PC-3 (cell line): ENCODE results near the gene WRNIP1. TPM values are rescaled to one million over a fixed set of nuclear protein-coding genes. Genes with fewer than 3 reads are reported as not detected.

ENCODE experiments used
- ATAC-seq: fragments of 200-7000 bp; cut with Tn5 transposase; 2 replicates; pipeline ENCODE4 v1.9.1; 2020; ENCODE audit warnings: mild to moderate bottlenecking, moderate library complexity
- BruUV-seq: library from RNA; stranded (reverse); fragments of 400-500 nt; replicated peaks from 2 replicates; lab custom pipeline; 2021; lab: Mats Ljungman, UMichigan
- CTCF ChIA-PET: fragments of 300-600 bp; sonication (Branson Sonifier 250); formaldehyde crosslinking; loops from one replicate; lab custom pipeline; 2022; ENCODE audit warnings: antibody characterized with exemption; lab: Charles Lee
- POLR2A ChIA-PET: fragments of 300-600 bp; sonication (Branson Sonifier 250); formaldehyde crosslinking; loops from one replicate; lab custom pipeline; 2022; ENCODE audit warnings: antibody characterized with exemption; ENCODE audit not compliant: unreplicated experiment; lab: Charles Lee
- DNase-seq: peaks from one replicate; pipeline ENCODE4 v3.0.0-alpha.2; 2015
- H2AFZ ChIP-seq: fragments of 300-600 bp; sonication (generic); 2 replicates; pipeline ENCODE4 v1.6.0; 2016; ENCODE audit warnings: antibody characterized with exemption, low read length
- H3F3A ChIP-seq: fragments of 300-600 bp; sonication (generic); one replicate; pipeline ENCODE4 v1.6.0; 2017; ENCODE audit warnings: antibody characterized with exemption, low read length, control low read depth, mild to moderate bottlenecking; ENCODE audit not compliant: unreplicated experiment
- H3K27ac ChIP-seq: fragments of 300-600 bp; sonication (generic); 2 replicates; pipeline ENCODE4 v1.5.1; 2016; ENCODE audit warnings: mild to moderate bottlenecking, low read length
- H3K27me3 ChIP-seq: fragments of 300-600 bp; sonication (generic); 2 replicates; pipeline ENCODE4 v1.6.1; 2016; ENCODE audit warnings: low read length, mixed read lengths
- H3K36me3 ChIP-seq: fragments of 300-600 bp; sonication (generic); 2 replicates; pipeline ENCODE4 v1.6.1; 2016; ENCODE audit warnings: low read depth, mixed run types, low read length, mixed read lengths
- H3K4me1 ChIP-seq: fragments of 300-600 bp; sonication (generic); 2 replicates; pipeline ENCODE4 v1.5.1; 2016; ENCODE audit warnings: low read length; ENCODE audit not compliant: insufficient read depth
- H3K4me2 ChIP-seq: fragments of 300-600 bp; sonication (generic); 2 replicates; pipeline ENCODE4 v1.6.0; 2016; ENCODE audit warnings: low read length
- H3K4me3 ChIP-seq: fragments of 300-600 bp; sonication (generic); 2 replicates; pipeline ENCODE4 v1.5.1; 2016; ENCODE audit warnings: mild to moderate bottlenecking, low read length, mixed read lengths
- H3K79me2 ChIP-seq: fragments of 300-600 bp; sonication (generic); 2 replicates; pipeline ENCODE4 v1.6.1; 2017; ENCODE audit warnings: low read length, mixed read lengths
- H3K9ac ChIP-seq: fragments of 300-600 bp; sonication (generic); 2 replicates; pipeline ENCODE4 v1.6.0; 2016; ENCODE audit warnings: mild to moderate bottlenecking, low read length
- H3K9me2 ChIP-seq: fragments of 300-600 bp; sonication (generic); replicated peaks from 2 replicates; pipeline ENCODE4 v1.6.1; 2016; ENCODE audit warnings: mixed run types, low read length, mixed read lengths
- H3K9me3 ChIP-seq: fragments of 300-600 bp; sonication (generic); 2 replicates; pipeline ENCODE4 v1.6.1; 2016; ENCODE audit warnings: low read length, mixed read lengths
- H4K20me1 ChIP-seq: fragments of 300-600 bp; sonication (generic); 2 replicates; pipeline ENCODE4 v1.6.1; 2016; ENCODE audit warnings: low read length, mixed read lengths
- EZH2 ChIP-seq: fragments of 300-600 bp; sonication (generic); IDR thresholded peaks from one replicate; pipeline ENCODE4 v1.6.1; 2017; ENCODE audit warnings: antibody characterized with exemption, mild to moderate bottlenecking, low read length; ENCODE audit not compliant: unreplicated experiment
- EZH2phosphoT487 ChIP-seq: fragments of 300-600 bp; sonication (generic); IDR thresholded peaks from 2 replicates; pipeline ENCODE4 v1.6.1; 2018; ENCODE audit warnings: mild to moderate bottlenecking, antibody characterized with exemption, low read length, borderline replicate concordance
- intact Hi-C: fragments of 100-400 bp; cut with micrococcal nuclease; formaldehyde crosslinking; loops from 2 replicates; pipeline ENCODE4 v1.9.0; 2023
- total RNA-seq: library from RNA; depleted of rRNA; stranded (reverse); fragments of >200 nt; gene quantifications from 2 replicates; pipeline ENCODE4 v1.2.3, GENCODE V29; 2014
- TF ChIP-seq, protein P1 (sequence below): fragments of 300-600 bp; sonication (generic); conservative IDR thresholded peaks from 2 replicates; pipeline ENCODE4 v1.5.1; 2017; ENCODE audit warnings: antibody characterized with exemption, low read depth, mild to moderate bottlenecking, low read length

The WRNIP1 gene
- total RNA-seq, 1 experiment from 2014 or later = 92.2 TPM

DNA sequence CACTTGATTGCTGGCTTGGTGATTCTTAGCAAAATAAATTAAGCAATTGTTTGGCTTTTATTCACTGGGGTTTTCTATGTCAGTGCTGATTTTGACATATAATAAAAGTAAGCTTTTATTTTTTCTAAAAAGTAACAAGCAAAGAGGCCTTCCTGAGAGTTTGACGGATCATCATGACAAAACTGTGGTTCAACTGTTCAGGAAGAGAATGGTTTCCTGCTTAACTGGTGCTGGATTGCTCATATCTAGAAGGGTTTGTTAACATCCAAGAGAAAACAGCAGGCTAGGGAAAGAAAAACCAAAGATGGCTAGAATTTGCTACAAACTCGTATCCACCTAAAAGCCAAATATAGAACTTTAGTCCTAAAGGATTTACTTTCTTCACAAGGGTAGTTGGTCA is 55.2 kb downstream of the WRNIP1 start:
- Histone ChIP-seq H3K4me3 (no peak overlapping the region), H3K9me3 (peaks cover 12% of the 10 kb centered on the region), H3K4me1 (peaks cover 72% of the 10 kb centered on the region), H3K4me2 (peak overlapping the region; percentile 21), H3K36me3 (peaks cover 8% of the 10 kb centered on the region; the same call in 1 of the 2 replicates), H3F3A (peaks cover 34% of the 10 kb centered on the region), H3K27ac (peak overlapping the region; percentile 99), H3K27me3 (no peaks in the 10 kb centered on the region), H3K9me2 (no peaks in the 10 kb centered on the region), H3K79me2 (peaks cover 5% of the 10 kb centered on the region; the same call in 1 of the 2 replicates), H3K9ac (peak overlapping the region; percentile 87), H4K20me1 (no peaks in the 10 kb centered on the region), H2AFZ (no peak overlapping the region)
- ChIA-PET CTCF (no interaction called here), POLR2A (no interaction called here)
- DNase-seq (peak; percentile 60), ATAC-seq (no peak)
- TF ChIP-seq EZH2phosphoT487 (no peak), EZH2 (no peak)
- TF ChIP-seq, protein P1, sequence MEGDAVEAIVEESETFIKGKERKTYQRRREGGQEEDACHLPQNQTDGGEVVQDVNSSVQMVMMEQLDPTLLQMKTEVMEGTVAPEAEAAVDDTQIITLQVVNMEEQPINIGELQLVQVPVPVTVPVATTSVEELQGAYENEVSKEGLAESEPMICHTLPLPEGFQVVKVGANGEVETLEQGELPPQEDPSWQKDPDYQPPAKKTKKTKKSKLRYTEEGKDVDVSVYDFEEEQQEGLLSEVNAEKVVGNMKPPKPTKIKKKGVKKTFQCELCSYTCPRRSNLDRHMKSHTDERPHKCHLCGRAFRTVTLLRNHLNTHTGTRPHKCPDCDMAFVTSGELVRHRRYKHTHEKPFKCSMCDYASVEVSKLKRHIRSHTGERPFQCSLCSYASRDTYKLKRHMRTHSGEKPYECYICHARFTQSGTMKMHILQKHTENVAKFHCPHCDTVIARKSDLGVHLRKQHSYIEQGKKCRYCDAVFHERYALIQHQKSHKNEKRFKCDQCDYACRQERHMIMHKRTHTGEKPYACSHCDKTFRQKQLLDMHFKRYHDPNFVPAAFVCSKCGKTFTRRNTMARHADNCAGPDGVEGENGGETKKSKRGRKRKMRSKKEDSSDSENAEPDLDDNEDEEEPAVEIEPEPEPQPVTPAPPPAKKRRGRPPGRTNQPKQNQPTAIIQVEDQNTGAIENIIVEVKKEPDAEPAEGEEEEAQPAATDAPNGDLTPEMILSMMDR = no peak
- no TSS peak for BruUV-seq
- intact Hi-C loops = no loop called here

DNA sequence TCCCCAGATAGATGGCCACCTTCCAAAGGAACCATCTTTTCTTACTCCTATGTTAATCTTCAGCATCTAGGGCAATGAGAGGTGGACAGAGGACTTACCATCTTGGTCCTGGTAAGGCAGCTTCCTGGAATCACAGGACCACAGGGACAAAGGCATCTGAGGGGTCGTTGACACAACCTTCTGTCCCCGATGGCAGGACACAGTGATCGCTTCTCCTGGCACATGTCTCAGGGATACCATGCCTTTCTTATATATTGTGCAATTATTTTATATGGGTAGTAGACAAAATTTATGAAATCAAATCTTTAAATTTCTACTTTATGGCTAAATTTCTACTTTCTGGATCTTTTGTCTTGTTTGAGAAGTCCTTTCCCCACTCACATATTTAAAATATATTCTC is 56.4 kb downstream of the WRNIP1 start:
- ChIA-PET CTCF (no interaction called here), POLR2A (no interaction called here)
- no peak for ATAC-seq

More for the DNA sequence above, 56.4 kb downstream of the WRNIP1 start:
- no peaks in the 10 kb centered on the region for H4K20me1 ChIP-seq
- H3K27me3 ChIP-seq = no peaks in the 10 kb centered on the region
- DNase-seq = no peak
- peaks cover 5% of the 10 kb centered on the region; the same call in 1 of the 2 replicates for H3K79me2 ChIP-seq
- H3K9me3 ChIP-seq = 0 out of 2 replicates have a peak, but pooled peaks cover under 1% of the 10 kb centered on the region
- H2AFZ ChIP-seq = no peak overlapping the region
- no TSS peak for BruUV-seq
- intact Hi-C loops = no loop called here
- no peak overlapping the region for H3K4me2 ChIP-seq
- H3F3A ChIP-seq = peaks cover 34% of the 10 kb centered on the region
- TF ChIP-seq, protein P1 = no peak
- TF ChIP-seq EZH2phosphoT487 (no peak), EZH2 (no peak)
- no peak overlapping the region for H3K4me3 ChIP-seq
- H3K4me1 ChIP-seq = peaks cover 72% of the 10 kb centered on the region
- H3K9ac ChIP-seq = no peak overlapping the region
- no peaks in the 10 kb centered on the region for H3K9me2 ChIP-seq
- peak overlapping the region; percentile 99 for H3K27ac ChIP-seq
- H3K36me3 ChIP-seq = no peaks in the 10 kb centered on the region
